ENCODE measurements around the gene INPP4A. TPM values are rescaled to one million over a fixed set of nuclear protein-coding genes. Genes with fewer than 3 reads are reported as not detected.

The INPP4A gene
- polyA plus RNA-seq, 1 of the 3 experiments (the other 2 are of a cell fraction): 15.0 TPM

GRCh38 chr2:98539056-98539735 lies 94.5 kb downstream of the INPP4A start:
- Histone ChIP-seq H3K79me2 (ENCODE audit: insufficient read depth) (no peaks in the 10 kb centered on the region), H3K9me3 (no peaks in the 10 kb centered on the region), H3K4me2 (no peak overlapping the region), H3K36me3 (replicated peaks in 1 of 2; ENCODE audit: control insufficient read depth in 1 of 2, insufficient read depth in 2 of 2, low read length in 1 of 2) (peaks cover 4 to 42% of the 10 kb centered on the region in 2 experiments), H3K9me2 (no peaks in the 10 kb centered on the region), H3K4me3 (ENCODE audit: low read depth in 2 of 2, low read length in 1 of 2) (no peak overlapping the region), H3K27ac (ENCODE audit: low read depth in 2 of 2, low read length in 1 of 2) (no peak overlapping the region), H3K9ac (no peak overlapping the region), H3K27me3 (ENCODE audit: insufficient read depth) (no peaks in the 10 kb centered on the region), H2AFZ (ENCODE audit: low read depth) (no peak overlapping the region), H3F3A (replicated peaks; ENCODE audit: insufficient read depth) (no peaks in the 10 kb centered on the region), H4K20me1 (ENCODE audit: insufficient read depth) (no peaks in the 10 kb centered on the region), H3K4me1 (ENCODE audit: control insufficient read depth in 1 of 2, insufficient read depth in 2 of 2, low read depth in 1 of 2, low read length in 1 of 2) (peaks cover 0 to 6% of the 10 kb centered on the region in 2 experiments; a peak in 1 of 4 replicates)
- DNase-seq: no peak
- 94% methylated on average over 10 of the region's 13 CpGs for WGBS (ENCODE audit: low lambda C conversion rate)
- CTCF ChIA-PET: no interaction called here
- no peak for TF ChIP-seq REST (IDR thresholded peaks at IDR 0.05; ENCODE audit: low read depth, low read length)
- TF ChIP-seq FOSL2 (IDR thresholded peaks at IDR 0.05; ENCODE audit: borderline replicate concordance, low read depth): no peak
- TF ChIP-seq MAX (IDR thresholded peaks at IDR 0.05; ENCODE audit: low read depth): no peak
- no peak for TF ChIP-seq USF1 (IDR thresholded peaks at IDR 0.05; ENCODE audit: borderline replicate concordance, low read depth)
- no peak for TF ChIP-seq EZH2phosphoT487 (IDR thresholded peaks at IDR 0.05; ENCODE audit: borderline replicate concordance, low read depth)
- no peak for TF ChIP-seq FOXJ3 (CRISPR knock-in tag; IDR thresholded peaks at IDR 0.05)
- no peak for TF ChIP-seq GATA2 (CRISPR knock-in tag; IDR thresholded peaks at IDR 0.05)
- no peak for TF ChIP-seq FOXM1 (IDR thresholded peaks at IDR 0.05; ENCODE audit: low read depth)
- TF ChIP-seq USF2 (IDR thresholded peaks at IDR 0.05; ENCODE audit: borderline replicate concordance, low read depth, low read length): no peak
- POLR2A ChIA-PET: no interaction called here

GRCh38 chr2:98540536-98540935 lies 95.9 kb downstream of the INPP4A start:
- no peak overlapping the region for H3K9ac ChIP-seq
- DNase-seq: no peak
- ChIA-PET POLR2A (no interaction called here), CTCF (no interaction called here)
- 92% methylated on average over 3 of the region's 3 CpGs for WGBS (ENCODE audit: low lambda C conversion rate)
- no peaks in the 10 kb centered on the region for H4K20me1 ChIP-seq (ENCODE audit: insufficient read depth)
- no peaks in the 10 kb centered on the region for H3K9me3 ChIP-seq
- H3K4me3 ChIP-seq (ENCODE audit: low read depth in 2 of 2, low read length in 1 of 2): no peak overlapping the region
- H3K36me3 ChIP-seq (replicated peaks in 1 of 2; ENCODE audit: control insufficient read depth in 1 of 2, insufficient read depth in 2 of 2, low read length in 1 of 2): peaks cover 4 to 53% of the 10 kb centered on the region in 2 experiments
- no peak overlapping the region for H3K4me2 ChIP-seq
- H3F3A ChIP-seq (replicated peaks; ENCODE audit: insufficient read depth): no peaks in the 10 kb centered on the region
- no peak overlapping the region for H2AFZ ChIP-seq (ENCODE audit: low read depth)
- peaks cover 0 to 6% of the 10 kb centered on the region in 2 experiments; a peak in 1 of 4 replicates for H3K4me1 ChIP-seq (ENCODE audit: control insufficient read depth in 1 of 2, insufficient read depth in 2 of 2, low read depth in 1 of 2, low read length in 1 of 2)
- no peaks in the 10 kb centered on the region for H3K9me2 ChIP-seq
- no peaks in the 10 kb centered on the region for H3K79me2 ChIP-seq (ENCODE audit: insufficient read depth)
- no peaks in the 10 kb centered on the region for H3K27me3 ChIP-seq (ENCODE audit: insufficient read depth)
- H3K27ac ChIP-seq (ENCODE audit: low read depth in 2 of 2, low read length in 1 of 2): no peak overlapping the region
- TF ChIP-seq ZBTB33 (IDR thresholded peaks at IDR 0.05; ENCODE audit: borderline replicate concordance, low read depth): no peak
- TF ChIP-seq FOSL2 (IDR thresholded peaks at IDR 0.05; ENCODE audit: borderline replicate concordance, low read depth): no peak
- no peak for TF ChIP-seq TEAD4 (IDR thresholded peaks at IDR 0.05; ENCODE audit: borderline replicate concordance, insufficient read depth)
- TF ChIP-seq FOXM1 (IDR thresholded peaks at IDR 0.05; ENCODE audit: low read depth): no peak
- TF ChIP-seq SMC3 (IDR thresholded peaks at IDR 0.05; ENCODE audit: low read depth, low read length): no peak
- no peak for TF ChIP-seq USF1 (IDR thresholded peaks at IDR 0.05; ENCODE audit: borderline replicate concordance, low read depth)
- TF ChIP-seq PBX3 (IDR thresholded peaks at IDR 0.05): no peak

Data from SK-N-SH (cell line).